Measurements from ENCODE around the gene C11orf65. TPM values are rescaled to one million over a fixed set of nuclear protein-coding genes. Genes with fewer than 3 reads are reported as not detected.

The C11orf65 gene
- total RNA-seq, 2 experiments from 2014 or later = 1.4 to 1.9 TPM

GRCh38 chr11:108351468-108351867, 115.9 kb downstream of the C11orf65 start:
- Mint-ChIP-seq H3K36me3 (peaks cover 33% of the 10 kb centered on the region), H3K27me3 (no peaks in the 10 kb centered on the region), H3K27ac (no peak overlapping the region), H3K9me3 (no peaks in the 10 kb centered on the region), H3K4me3 (no peak overlapping the region), H3K4me1 (peaks cover 2% of the 10 kb centered on the region)
- no peak for DNase-seq

GRCh38 chr11:108346451-108346850, 120.9 kb downstream of the C11orf65 start:
- peaks cover 23% of the 10 kb centered on the region for H3K36me3 Mint-ChIP-seq
- H3K9me3 Mint-ChIP-seq = no peaks in the 10 kb centered on the region
- no peak for DNase-seq
- H3K4me1 Mint-ChIP-seq = peaks cover 22% of the 10 kb centered on the region
- no peaks in the 10 kb centered on the region for H3K27me3 Mint-ChIP-seq
- H3K27ac Mint-ChIP-seq = peak overlapping the region; percentile 18
- no peak overlapping the region for H3K4me3 Mint-ChIP-seq

DNA sequence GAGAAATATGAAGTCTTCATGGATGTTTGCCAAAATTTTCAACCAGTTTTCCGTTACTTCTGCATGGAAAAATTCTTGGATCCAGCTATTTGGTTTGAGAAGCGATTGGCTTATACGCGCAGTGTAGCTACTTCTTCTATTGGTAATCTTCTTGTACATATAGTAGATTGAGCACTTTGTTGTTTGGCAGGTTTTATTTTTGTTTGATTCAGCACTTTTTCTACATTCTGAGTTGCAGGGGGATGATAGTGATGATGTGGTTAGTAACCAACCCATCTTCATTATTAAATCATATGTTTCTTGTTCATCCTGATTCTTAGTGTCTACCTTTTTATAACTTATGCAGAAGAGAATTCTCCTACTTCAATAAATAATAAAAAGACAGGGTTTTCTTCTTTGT, 121.6 kb downstream of the C11orf65 start:
- Mint-ChIP-seq H3K27ac (no peak overlapping the region), H3K36me3 (peaks cover 23% of the 10 kb centered on the region), H3K27me3 (no peaks in the 10 kb centered on the region), H3K4me3 (no peak overlapping the region), H3K9me3 (no peaks in the 10 kb centered on the region), H3K4me1 (peaks cover 26% of the 10 kb centered on the region)
- DNase-seq = no peak

- no peak for DNase-seq
- Mint-ChIP-seq H3K36me3 (peaks cover 16% of the 10 kb centered on the region), H3K4me1 (peaks cover 39% of the 10 kb centered on the region), H3K27me3 (no peaks in the 10 kb centered on the region), H3K4me3 (no peak overlapping the region), H3K27ac (no peak overlapping the region), H3K9me3 (no peaks in the 10 kb centered on the region)
Observed at GRCh38 chr11:108343714-108344113, 123.6 kb downstream of the C11orf65 start.

DNA sequence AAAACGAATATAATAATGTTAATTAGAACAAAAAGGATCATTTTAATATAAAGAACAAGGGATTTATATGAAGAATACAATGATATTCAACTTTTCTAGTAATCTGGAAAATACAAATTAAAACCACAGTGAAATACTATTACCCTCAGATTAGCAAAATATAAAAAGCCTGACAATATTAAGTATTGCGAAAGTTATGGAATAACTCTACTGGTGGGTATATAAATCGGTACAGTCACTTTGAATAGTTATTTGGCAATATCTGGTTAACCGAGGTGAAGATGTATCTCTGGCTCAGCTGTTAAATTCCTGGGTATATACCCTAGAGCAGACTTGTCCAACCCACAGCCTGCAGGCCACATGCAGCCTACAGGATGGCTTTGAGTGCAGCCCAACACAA, 125.7 kb downstream of the C11orf65 start:
- no peaks in the 10 kb centered on the region for H3K9me3 Mint-ChIP-seq
- H3K27me3 Mint-ChIP-seq = no peaks in the 10 kb centered on the region
- peaks cover 14% of the 10 kb centered on the region for H3K36me3 Mint-ChIP-seq
- H3K4me3 Mint-ChIP-seq = no peak overlapping the region
- H3K27ac Mint-ChIP-seq = no peak overlapping the region
- DNase-seq = no peak
- H3K4me1 Mint-ChIP-seq = peaks cover 46% of the 10 kb centered on the region

GRCh38 chr11:108340973-108341372, 126.4 kb downstream of the C11orf65 start:
- Mint-ChIP-seq H3K27ac (no peak overlapping the region), H3K36me3 (peaks cover 16% of the 10 kb centered on the region), H3K4me1 (peaks cover 46% of the 10 kb centered on the region), H3K9me3 (no peaks in the 10 kb centered on the region), H3K4me3 (no peak overlapping the region), H3K27me3 (no peaks in the 10 kb centered on the region)
- DNase-seq = no peak

- peak overlapping the region; percentile 22 for H3K27ac Mint-ChIP-seq
- no peaks in the 10 kb centered on the region for H3K27me3 Mint-ChIP-seq
Observed at GRCh38 chr11:108338750-108339149, 128.6 kb downstream of the C11orf65 start.

GRCh38 chr11:108333403-108333899, 133.9 kb downstream of the C11orf65 start:
- Mint-ChIP-seq H3K4me3 (no peak overlapping the region), H3K36me3 (peaks cover 16% of the 10 kb centered on the region), H3K27me3 (no peaks in the 10 kb centered on the region), H3K27ac (no peak overlapping the region), H3K9me3 (no peaks in the 10 kb centered on the region), H3K4me1 (peaks cover 8% of the 10 kb centered on the region)
- DNase-seq = no peak

More at GRCh38 chr11:108338750-108339149, 128.6 kb downstream of the C11orf65 start:
- Mint-ChIP-seq H3K9me3 (no peaks in the 10 kb centered on the region), H3K36me3 (peaks cover 16% of the 10 kb centered on the region), H3K4me3 (no peak overlapping the region), H3K4me1 (peaks cover 35% of the 10 kb centered on the region)
- no peak for DNase-seq

Other genes starting within 250 kb of the C11orf65 start
- gene NPAT, start 244.9 kb downstream of the C11orf65 start, total RNA-seq = 10 to 100 TPM; 40.4 to 42.5 TPM
- 10 to 100 TPM; 65.6 to 65.7 TPM for gene ATM, start 244.5 kb downstream of the C11orf65 start, total RNA-seq
- 10 to 100 TPM; 13.5 to 16.4 TPM for gene POGLUT3, start 30.9 kb upstream of the C11orf65 start, total RNA-seq
- 1 to 10 TPM; 2.5 to 3.1 TPM for gene EXPH5, start 126.2 kb upstream of the C11orf65 start, total RNA-seq
- 10 to 100 TPM; 55.7 to 56.0 TPM for gene DDX10, start 197.5 kb upstream of the C11orf65 start, total RNA-seq